WTC11 (cell line): Measurements from ENCODE around the gene AIG1.

Experiments used
- ATF1 ChIP-seq: sonication (generic); formaldehyde crosslinking; IDR thresholded peaks from 2 replicates; pipeline ENCODE4 v1.8.1; 2023; ENCODE audit warnings: mild to moderate bottlenecking, moderate library complexity, missing genetic modification reagents
- ATF2 ChIP-seq: sonication (generic); formaldehyde crosslinking; IDR thresholded peaks from 2 replicates; pipeline ENCODE4 v1.8.1; 2022; ENCODE audit warnings: low read depth, missing genetic modification reagents, borderline replicate concordance
- CTCF ChIP-seq: fragments of 200-600 bp; IDR thresholded peaks from 2 replicates; pipeline ENCODE4 v1.8.0; 2022; ENCODE audit warnings: antibody characterized with exemption
- MAX ChIP-seq: sonication (generic); formaldehyde crosslinking; IDR thresholded peaks from 2 replicates; pipeline ENCODE4 v1.8.0; 2022; ENCODE audit warnings: mild to moderate bottlenecking, missing genetic modification reagents
- ZNF232 ChIP-seq: sonication (generic); formaldehyde crosslinking; IDR thresholded peaks from 2 replicates; pipeline ENCODE4 v1.8.0; 2022; ENCODE audit warnings: mild to moderate bottlenecking, missing genetic modification reagents

GRCh38 chr6:143283887-143284645, 223.4 kb downstream of the AIG1 start:
- TF ChIP-seq CTCF (no peak), ZNF232 (CRISPR knock-in tag) (no peak), ATF2 (CRISPR knock-in tag) (no peak), ATF1 (CRISPR knock-in tag) (no peak), MAX (CRISPR knock-in tag) (no peak)
